DND-41 (cell line): ENCODE measurements around the gene C14orf119.

ENCODE experiments used
- ATAC-seq: fragments of 200-7000 bp; cut with Tn5 transposase; 3 replicates; pipeline ENCODE4 v1.9.1; 2021; ENCODE audit warnings: low read depth; ENCODE audit not compliant: insufficient read depth
- DNase-seq: peaks from one replicate; pipeline ENCODE4 v3.0.0-alpha.2; 2020
- H2AFZ ChIP-seq: 2 replicates; pipeline ENCODE4 v1.6.0; 2012; ENCODE audit warnings: low read depth, low read length
- H3K27ac ChIP-seq: 2 replicates; pipeline ENCODE4 v1.5.1; 2012; ENCODE audit warnings: low read length, inconsistent platforms
- H3K27me3 ChIP-seq: fragments of 200-600 bp; sonication (generic); 2 replicates; pipeline ENCODE4 v1.6.0; 2012; ENCODE audit warnings: low read length, mild to moderate bottlenecking, inconsistent platforms; ENCODE audit not compliant: insufficient read depth, poor library complexity
- H3K36me3 ChIP-seq: 2 replicates; pipeline ENCODE4 v1.5.1; 2012; ENCODE audit warnings: low read length, inconsistent platforms; ENCODE audit not compliant: insufficient read depth
- H3K4me1 ChIP-seq: 2 replicates; pipeline ENCODE4 v1.5.1; 2012; ENCODE audit warnings: mild to moderate bottlenecking, low read length; ENCODE audit not compliant: insufficient read depth
- H3K4me2 ChIP-seq: 2 replicates; pipeline ENCODE4 v1.6.0; 2012; ENCODE audit warnings: mild to moderate bottlenecking, moderate library complexity, low read length, inconsistent platforms; ENCODE audit not compliant: insufficient read depth
- H3K4me3 ChIP-seq, 2 experiments: fragments of 200-600 bp in 1 of 2; shearing (Covaris generic) in 1 of 2; 2 replicates each; pipeline ENCODE4 v1.5.1; 2012 to 2016; ENCODE audit warnings: inconsistent platforms in 2 of 2, low read length in 2 of 2, mild to moderate bottlenecking in 2 of 2, low read depth in 1 of 2, moderate library complexity in 1 of 2
- H3K79me2 ChIP-seq: 2 replicates; pipeline ENCODE4 v1.6.0; 2012; ENCODE audit warnings: low read length, inconsistent platforms; ENCODE audit not compliant: insufficient read depth
- H3K9ac ChIP-seq: 2 replicates; pipeline ENCODE4 v1.6.0; 2012; ENCODE audit warnings: low read depth, mild to moderate bottlenecking, inconsistent platforms, low read length, moderate library complexity
- H3K9me3 ChIP-seq: 2 replicates; pipeline ENCODE4 v1.5.1; 2012; ENCODE audit warnings: low read length, moderate library complexity, mild to moderate bottlenecking, inconsistent platforms; ENCODE audit not compliant: insufficient read depth, severe bottlenecking
- H4K20me1 ChIP-seq: 2 replicates; pipeline ENCODE4 v1.6.0; 2012; ENCODE audit warnings: low read length; ENCODE audit not compliant: insufficient read depth
- EZH2 ChIP-seq: IDR thresholded peaks from 3 replicates; pipeline ENCODE4 v1.6.1; 2012; ENCODE audit warnings: borderline replicate concordance, low read depth, mild to moderate bottlenecking, moderate library complexity, low read length, inconsistent platforms; ENCODE audit not compliant: severe bottlenecking
- TF ChIP-seq, protein P1 (sequence below): IDR thresholded peaks from 2 replicates; pipeline ENCODE4 v1.5.1; 2012; ENCODE audit warnings: borderline replicate concordance, low read length, moderate library complexity, mild to moderate bottlenecking; ENCODE audit not compliant: poor library complexity, severe bottlenecking; ENCODE audit errors: extremely low read depth

C14orf119 gene

DNA sequence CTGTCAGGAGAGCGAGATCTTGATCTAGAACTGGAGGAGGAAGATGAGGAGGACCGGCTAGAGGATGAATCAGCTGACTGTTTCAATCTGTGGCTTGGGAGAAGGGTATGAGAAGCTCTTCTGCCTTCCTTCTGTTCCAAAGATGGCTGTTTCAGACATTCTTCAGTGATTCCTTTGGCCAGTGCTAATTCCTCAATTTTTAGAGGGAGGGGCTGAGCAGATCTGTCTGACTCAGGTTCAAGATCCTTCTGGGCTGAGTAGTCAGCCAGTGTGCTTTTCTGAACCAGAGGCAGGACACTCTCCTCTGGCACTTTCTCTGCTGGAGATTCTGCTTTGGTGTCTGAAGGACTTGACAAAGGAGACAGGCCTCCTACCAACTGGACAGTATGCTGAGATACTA, 15.6 kb upstream of the C14orf119 start:
- Histone ChIP-seq H3K4me3 (no peak overlapping the region), H3K27ac (no peak overlapping the region), H2AFZ (no peak overlapping the region), H3K27me3 (no peaks in the 10 kb centered on the region), H3K4me2 (no peak overlapping the region), H4K20me1 (peaks cover 7% of the 10 kb centered on the region; the same call in 1 of the 2 replicates), H3K4me1 (no peaks in the 10 kb centered on the region), H3K9me3 (no peaks in the 10 kb centered on the region), H3K36me3 (peaks cover 98% of the 10 kb centered on the region), H3K79me2 (peaks cover 9% of the 10 kb centered on the region; the same call in 1 of the 2 replicates), H3K9ac (no peak overlapping the region)
- DNase-seq: no peak
- no peak for ATAC-seq
- no peak for TF ChIP-seq EZH2
- TF ChIP-seq, protein P1, sequence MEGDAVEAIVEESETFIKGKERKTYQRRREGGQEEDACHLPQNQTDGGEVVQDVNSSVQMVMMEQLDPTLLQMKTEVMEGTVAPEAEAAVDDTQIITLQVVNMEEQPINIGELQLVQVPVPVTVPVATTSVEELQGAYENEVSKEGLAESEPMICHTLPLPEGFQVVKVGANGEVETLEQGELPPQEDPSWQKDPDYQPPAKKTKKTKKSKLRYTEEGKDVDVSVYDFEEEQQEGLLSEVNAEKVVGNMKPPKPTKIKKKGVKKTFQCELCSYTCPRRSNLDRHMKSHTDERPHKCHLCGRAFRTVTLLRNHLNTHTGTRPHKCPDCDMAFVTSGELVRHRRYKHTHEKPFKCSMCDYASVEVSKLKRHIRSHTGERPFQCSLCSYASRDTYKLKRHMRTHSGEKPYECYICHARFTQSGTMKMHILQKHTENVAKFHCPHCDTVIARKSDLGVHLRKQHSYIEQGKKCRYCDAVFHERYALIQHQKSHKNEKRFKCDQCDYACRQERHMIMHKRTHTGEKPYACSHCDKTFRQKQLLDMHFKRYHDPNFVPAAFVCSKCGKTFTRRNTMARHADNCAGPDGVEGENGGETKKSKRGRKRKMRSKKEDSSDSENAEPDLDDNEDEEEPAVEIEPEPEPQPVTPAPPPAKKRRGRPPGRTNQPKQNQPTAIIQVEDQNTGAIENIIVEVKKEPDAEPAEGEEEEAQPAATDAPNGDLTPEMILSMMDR: no peak

DNA sequence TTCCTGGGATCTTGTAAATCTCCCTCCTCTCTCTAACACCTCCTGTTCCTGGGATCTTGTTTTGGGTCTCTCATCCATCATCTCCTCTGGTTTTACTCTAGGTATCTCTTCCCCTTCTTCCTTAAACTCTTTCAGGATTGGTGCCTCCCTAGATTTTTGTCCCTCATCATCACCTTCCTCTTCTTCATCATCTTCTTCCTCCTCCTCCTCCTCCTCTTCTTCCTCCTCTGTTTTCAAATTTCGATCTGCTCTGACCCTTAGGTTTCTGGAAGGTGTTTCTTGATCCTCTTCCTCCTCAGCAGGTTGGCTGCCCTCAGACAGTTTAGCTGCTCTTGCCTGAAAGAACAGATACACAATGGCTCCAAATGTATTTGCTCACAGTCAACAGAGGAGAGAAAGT, 14.8 kb upstream of the C14orf119 start:
- H3K4me2 ChIP-seq: no peak overlapping the region
- no peak overlapping the region for H2AFZ ChIP-seq
- H3K9ac ChIP-seq: no peak overlapping the region
- H3K79me2 ChIP-seq: peaks cover 17% of the 10 kb centered on the region
- ATAC-seq (no peak), DNase-seq (no peak)
- no peaks in the 10 kb centered on the region for H3K9me3 ChIP-seq
- H3K36me3 ChIP-seq: peaks cover 99% of the 10 kb centered on the region
- H3K4me3 ChIP-seq: no peak overlapping the region
- no peaks in the 10 kb centered on the region for H3K4me1 ChIP-seq
- no peaks in the 10 kb centered on the region for H3K27me3 ChIP-seq
- peaks cover 7% of the 10 kb centered on the region; the same call in 1 of the 2 replicates for H4K20me1 ChIP-seq
- TF ChIP-seq, protein P1: no peak
- TF ChIP-seq EZH2: no peak
- no peak overlapping the region for H3K27ac ChIP-seq

DNA sequence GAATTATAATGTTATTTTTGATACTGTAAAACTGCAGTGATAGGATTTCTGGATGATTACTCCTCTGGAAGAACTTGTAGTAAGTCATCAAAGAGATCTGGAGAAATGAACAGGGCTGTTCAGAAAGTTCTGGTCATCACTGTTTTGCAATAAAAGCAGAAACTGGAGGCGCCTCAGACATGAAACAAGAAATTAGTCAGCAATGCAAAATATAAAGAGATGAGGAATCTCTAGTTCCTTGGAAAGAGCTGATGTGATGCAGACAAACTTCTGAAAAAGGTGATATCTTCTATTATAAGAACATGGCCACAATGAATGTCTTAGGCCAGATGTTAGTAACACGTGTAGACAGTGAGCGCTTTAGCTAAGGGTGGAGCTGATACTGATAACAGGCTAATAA, 9.8 kb upstream of the C14orf119 start:
- H3K4me2 ChIP-seq: no peak overlapping the region
- no peak overlapping the region for H3K9ac ChIP-seq
- peaks cover 99% of the 10 kb centered on the region for H3K36me3 ChIP-seq
- peaks cover 50% of the 10 kb centered on the region for H3K79me2 ChIP-seq
- H2AFZ ChIP-seq: no peak overlapping the region
- no peaks in the 10 kb centered on the region for H3K27me3 ChIP-seq
- DNase-seq (no peak), ATAC-seq (no peak)
- H3K4me1 ChIP-seq: no peaks in the 10 kb centered on the region
- no peak overlapping the region for H3K4me3 ChIP-seq
- H3K27ac ChIP-seq: no peak overlapping the region
- peaks cover 17% of the 10 kb centered on the region; the same call in 1 of the 2 replicates for H4K20me1 ChIP-seq
- TF ChIP-seq EZH2: no peak
- TF ChIP-seq, protein P1: no peak
- no peaks in the 10 kb centered on the region for H3K9me3 ChIP-seq

DNA sequence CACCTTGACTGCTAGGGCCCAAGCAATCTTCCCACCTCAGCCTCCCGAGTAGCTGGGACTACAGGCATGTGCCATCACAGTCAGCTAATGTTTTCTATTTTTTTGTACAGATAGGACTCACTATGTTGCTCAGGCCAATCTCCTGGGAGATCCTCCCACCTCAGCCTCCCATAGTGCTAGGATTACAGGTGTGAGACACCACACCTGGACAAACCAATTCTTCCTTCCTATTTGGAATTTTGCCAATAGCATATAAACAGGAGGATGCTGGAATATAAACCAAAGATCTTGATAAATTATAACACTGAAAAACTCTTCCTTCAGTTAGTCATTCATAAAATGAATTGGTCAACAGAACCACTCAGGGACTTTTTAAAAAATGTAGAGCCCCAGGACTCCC, 8.7 kb upstream of the C14orf119 start:
- peaks cover 99% of the 10 kb centered on the region for H3K36me3 ChIP-seq
- H3K9ac ChIP-seq: no peak overlapping the region
- H3K4me1 ChIP-seq: no peaks in the 10 kb centered on the region
- H3K4me3 ChIP-seq: no peak overlapping the region
- DNase-seq (no peak), ATAC-seq (no peak)
- H3K27ac ChIP-seq: no peak overlapping the region
- H3K4me2 ChIP-seq: no peak overlapping the region
- no peak overlapping the region for H2AFZ ChIP-seq
- H3K27me3 ChIP-seq: no peaks in the 10 kb centered on the region
- peaks cover 15% of the 10 kb centered on the region; the same call in 1 of the 2 replicates for H4K20me1 ChIP-seq
- peaks cover 60% of the 10 kb centered on the region for H3K79me2 ChIP-seq
- no peaks in the 10 kb centered on the region for H3K9me3 ChIP-seq
- TF ChIP-seq EZH2: no peak
- TF ChIP-seq, protein P1: no peak
